Right lobe of liver (tissue), 6 donors: ENCODE results near the gene RAB5B. TPM values are rescaled to one million over a fixed set of nuclear protein-coding genes. Genes with fewer than 3 reads are reported as not detected.
A peak's percentile ranks its signal among the peaks of the same experiment; 100 is the strongest.

Source experiments
- ATAC-seq, 4 donors: fragments of 200-7000 bp; cut with Tn5 transposase; one replicate each; pipeline ENCODE4 v1.9.1; 2020; ENCODE audit warnings: mild to moderate bottlenecking in 4 of 4, moderate library complexity in 4 of 4
- DNase-seq, 3 donors: peaks; one replicate each; pipeline ENCODE4 v3.0.0-alpha.2; 2020
- H3K27ac ChIP-seq, 3 donors: fragments of 200-600 bp; one replicate each; pipeline ENCODE4 v1.8.0; 2022
- H3K27me3 ChIP-seq, 2 donors: fragments of 200-600 bp; one replicate each; pipeline ENCODE4 v1.8.0; 2022
- H3K36me3 ChIP-seq, 4 donors: fragments of 200-600 bp; sonication (generic) in 1 of 4; one replicate each; pipeline versions ENCODE4 v1.5.1 to v1.8.0; 2017 to 2022; ENCODE audit warnings: control low read depth in 1 of 4
- H3K4me1 ChIP-seq, 4 donors: fragments of 200-600 bp; sonication (generic) in 1 of 4; one replicate each; pipeline versions ENCODE4 v1.5.1 to v1.8.0; 2017 to 2022; ENCODE audit warnings: control low read depth in 1 of 4
- H3K4me3 ChIP-seq, 3 donors: fragments of 200-600 bp; one replicate each; pipeline ENCODE4 v1.8.0; 2022
- H3K9me3 ChIP-seq, 4 donors: fragments of 200-600 bp; sonication (generic) in 1 of 4; one replicate each; pipeline versions ENCODE4 v1.5.1 to v1.8.0; 2017 to 2022; ENCODE audit warnings: control low read depth in 1 of 4
- POLR2A ChIP-seq: fragments of 450-650 bp; IDR thresholded peaks from one replicate; pipeline ENCODE4 v1.6.1; 2017; ENCODE audit warnings: antibody characterized with exemption, mild to moderate bottlenecking
- WGBS: methylation state at CpG from one replicate; pipeline ENCODE4 v1.1.6; 2018; ENCODE audit warnings: low coverage, low lambda C conversion rate; ENCODE audit not compliant: insufficient coverage; ENCODE audit errors: missing lambda C conversion rate; 5-methylcytosine and 5-hydroxymethylcytosine counted together
- intact Hi-C, 2 donors: fragments of 100-400 bp; cut with DNase I; formaldehyde crosslinking; loops; one replicate each; pipeline versions ENCODE4 v1.11.2 to v1.14.1; 2022
- total RNA-seq, 6 experiments: library from RNA; depleted of rRNA in 2 of 6; stranded (reverse); fragments of >200 nt in 2 of 6; fragmentation: NEBNext Ultra II Directional in 3 of 6; extraction: Animal tissue kit (Norgen Biotek cat#: 25700) in 3 of 6; gene quantifications; one replicate each; pipeline versions ENCODE4 v1.1.0 to v1.2.4, GENCODE V29; 2016 to 2023
- TF ChIP-seq, protein P1 (sequence below), 4 donors: fragments of 200-600 bp in 3 of 4; fragments of 450-650 bp in 1 of 4; IDR thresholded peaks; one replicate each; pipeline versions ENCODE4 v1.5.1 to v1.8.0; 2016 to 2022; ENCODE audit warnings: antibody characterized with exemption in 4 of 4, mild to moderate bottlenecking in 2 of 4
- donor health status: DM: no; HTN: yes; CAD: no.
- donor health status: DM: no; HTN: no; CAD: no.
- donor health status: DM: no; HTN: no; CAD: no.
- donor health status: DM: no; HTN: yes; CAD: no.
- donor health status: DM: no; HTN: yes; CAD: no.

Gene RAB5B
- total RNA-seq, 6 experiments from 2014 or later = 36.5 to 60.7 (median 51.6) TPM

DNA sequence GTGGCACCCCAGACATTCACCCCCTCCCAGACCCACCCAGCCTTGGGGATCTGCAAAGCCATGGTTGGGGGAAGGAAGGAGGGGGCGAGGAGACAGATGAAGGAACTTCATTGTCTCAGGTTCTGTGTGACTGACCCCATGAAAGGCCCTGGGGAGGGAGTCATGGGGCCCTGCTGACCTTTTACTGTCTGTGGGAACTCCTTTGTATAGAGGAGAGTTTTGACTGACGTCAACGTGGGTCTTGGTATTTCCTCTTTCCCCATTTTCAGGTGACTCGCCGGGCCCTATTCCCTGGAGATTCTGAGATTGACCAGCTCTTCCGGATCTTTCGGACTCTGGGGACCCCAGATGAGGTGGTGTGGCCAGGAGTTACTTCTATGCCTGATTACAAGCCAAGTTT, 3.1 kb upstream of the RAB5B start:
- no peak for DNase-seq
- TF ChIP-seq, protein P1, sequence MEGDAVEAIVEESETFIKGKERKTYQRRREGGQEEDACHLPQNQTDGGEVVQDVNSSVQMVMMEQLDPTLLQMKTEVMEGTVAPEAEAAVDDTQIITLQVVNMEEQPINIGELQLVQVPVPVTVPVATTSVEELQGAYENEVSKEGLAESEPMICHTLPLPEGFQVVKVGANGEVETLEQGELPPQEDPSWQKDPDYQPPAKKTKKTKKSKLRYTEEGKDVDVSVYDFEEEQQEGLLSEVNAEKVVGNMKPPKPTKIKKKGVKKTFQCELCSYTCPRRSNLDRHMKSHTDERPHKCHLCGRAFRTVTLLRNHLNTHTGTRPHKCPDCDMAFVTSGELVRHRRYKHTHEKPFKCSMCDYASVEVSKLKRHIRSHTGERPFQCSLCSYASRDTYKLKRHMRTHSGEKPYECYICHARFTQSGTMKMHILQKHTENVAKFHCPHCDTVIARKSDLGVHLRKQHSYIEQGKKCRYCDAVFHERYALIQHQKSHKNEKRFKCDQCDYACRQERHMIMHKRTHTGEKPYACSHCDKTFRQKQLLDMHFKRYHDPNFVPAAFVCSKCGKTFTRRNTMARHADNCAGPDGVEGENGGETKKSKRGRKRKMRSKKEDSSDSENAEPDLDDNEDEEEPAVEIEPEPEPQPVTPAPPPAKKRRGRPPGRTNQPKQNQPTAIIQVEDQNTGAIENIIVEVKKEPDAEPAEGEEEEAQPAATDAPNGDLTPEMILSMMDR (IDR thresholded peaks at IDR 0.05) = no peak
- no peak for TF ChIP-seq POLR2A
- H3K4me3 ChIP-seq = no peak overlapping the region
- no peak for ATAC-seq
- H3K27ac ChIP-seq = no peak overlapping the region
- WGBS = 83% methylated on average over 5 of the region's 7 CpGs
- peaks cover 0 to 28% (median 7%) of the 10 kb centered on the region in 4 donors for H3K4me1 ChIP-seq
- no peaks in the 10 kb centered on the region for H3K36me3 ChIP-seq
- no peaks in the 10 kb centered on the region for H3K27me3 ChIP-seq
- intact Hi-C loops = no loop called here
- no peaks in the 10 kb centered on the region for H3K9me3 ChIP-seq

DNA sequence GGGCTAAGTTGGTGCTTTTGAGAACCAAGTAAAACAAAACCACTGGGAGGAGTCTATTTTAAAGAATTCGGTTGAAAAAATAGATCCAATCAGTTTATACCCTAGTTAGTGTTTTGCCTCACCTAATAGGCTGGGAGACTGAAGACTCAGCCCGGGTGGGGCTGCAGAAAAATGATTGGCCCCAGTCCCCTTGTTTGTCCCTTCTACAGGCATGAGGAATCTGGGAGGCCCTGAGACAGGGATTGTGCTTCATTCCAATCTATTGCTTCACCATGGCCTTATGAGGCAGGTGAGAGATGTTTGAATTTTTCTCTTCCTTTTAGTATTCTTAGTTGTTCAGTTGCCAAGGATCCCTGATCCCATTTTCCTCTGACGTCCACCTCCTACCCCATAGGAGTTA, 1.8 kb upstream of the RAB5B start:
- H3K9me3 ChIP-seq = no peaks in the 10 kb centered on the region
- DNase-seq (no peak), ATAC-seq (no peak)
- H3K27ac ChIP-seq = peak overlapping the region; percentile 80 to 83 (median 81)
- H3K36me3 ChIP-seq = no peaks in the 10 kb centered on the region
- no peaks in the 10 kb centered on the region for H3K27me3 ChIP-seq
- peaks cover 0 to 23% (median 5%) of the 10 kb centered on the region in 4 donors for H3K4me1 ChIP-seq
- H3K4me3 ChIP-seq = no peak overlapping the region
- 23% methylated on average over 2 of the region's 3 CpGs for WGBS
- intact Hi-C loops = no loop called here
- TF ChIP-seq, protein P1 (IDR thresholded peaks at IDR 0.05) = no peak

DNA sequence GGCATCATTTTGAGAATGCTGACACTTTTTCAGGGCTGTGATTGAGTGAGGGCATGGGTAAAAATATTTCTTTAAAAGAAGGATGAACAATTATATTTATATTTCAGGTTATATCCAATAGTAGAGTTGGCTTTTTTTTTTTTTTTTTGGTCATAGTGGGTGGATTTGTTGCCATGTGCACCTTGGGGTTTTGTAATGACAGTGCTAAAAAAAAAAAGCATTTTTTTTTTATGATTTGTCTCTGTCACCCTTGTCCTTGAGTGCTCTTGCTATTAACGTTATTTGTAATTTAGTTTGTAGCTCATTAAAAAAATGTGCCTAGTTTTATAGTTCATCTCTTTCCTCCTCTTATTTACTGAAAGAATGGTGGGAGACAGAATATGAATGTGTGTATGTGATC, 1.4 kb upstream of the RAB5B start:
- WGBS = 13% methylated on average over 1 of the region's 1 CpG
- H3K4me1 ChIP-seq = peaks cover 0 to 19% (median 5%) of the 10 kb centered on the region in 4 donors
- TF ChIP-seq POLR2A = no peak
- TF ChIP-seq, protein P1 (IDR thresholded peaks at IDR 0.05) = no peak
- ATAC-seq = no peak
- H3K27me3 ChIP-seq = no peaks in the 10 kb centered on the region
- no peak for DNase-seq
- intact Hi-C loops = no loop called here
- no peaks in the 10 kb centered on the region for H3K36me3 ChIP-seq
- H3K4me3 ChIP-seq = peak overlapping the region; percentile 34 to 67 (median 56)
- H3K27ac ChIP-seq = peak overlapping the region; percentile 80 to 83 (median 81)
- no peaks in the 10 kb centered on the region for H3K9me3 ChIP-seq

DNA sequence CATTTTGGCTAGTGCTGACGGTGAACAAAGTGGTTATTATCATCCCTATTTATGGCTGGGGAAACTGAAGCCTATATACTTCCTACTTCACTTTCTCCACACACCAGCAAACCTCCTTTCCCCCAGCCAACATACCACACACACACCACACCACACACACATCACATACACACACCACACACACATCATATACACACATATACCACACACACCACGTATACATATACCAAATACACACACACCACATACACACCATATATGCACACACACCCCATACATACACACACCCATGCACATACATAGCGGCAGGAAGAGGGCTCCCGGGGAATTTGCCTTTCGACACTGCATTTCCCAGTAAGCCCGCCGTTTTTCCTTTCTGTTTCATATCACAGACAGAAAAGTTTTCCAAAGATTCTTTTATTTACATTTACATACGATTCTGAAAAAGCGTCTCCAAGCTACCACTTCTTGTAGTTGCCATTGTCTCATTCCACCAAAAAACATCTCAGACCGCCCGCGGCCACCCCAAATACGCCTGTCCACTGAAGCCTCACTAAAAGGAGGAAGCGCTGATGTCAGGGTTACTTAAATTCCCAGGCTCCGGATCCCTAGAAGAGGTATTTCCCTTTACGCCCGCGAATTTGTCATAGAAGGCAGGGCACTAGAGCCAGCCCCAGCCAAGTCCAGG, 823 bp upstream of the RAB5B start:
- H3K4me1 ChIP-seq = peaks cover 0 to 16% (median 5%) of the 10 kb centered on the region in 4 donors
- H3K36me3 ChIP-seq = no peaks in the 10 kb centered on the region
- 3% methylated on average over 14 of the region's 18 CpGs for WGBS
- H3K27ac ChIP-seq = peak overlapping the region; percentile 80 to 83 (median 81)
- DNase-seq (no peak), ATAC-seq (peak in 1 of 4 donors; percentile 1)
- H3K9me3 ChIP-seq = no peaks in the 10 kb centered on the region
- H3K27me3 ChIP-seq = no peaks in the 10 kb centered on the region
- H3K4me3 ChIP-seq = peak overlapping the region; percentile 34 to 67 (median 56)
- TF ChIP-seq, protein P1 (IDR thresholded peaks at IDR 0.05) = no peak
- peak; percentile 74 for TF ChIP-seq POLR2A
- intact Hi-C loops = no loop called here
